Parathyroid adenoma (tissue), 2 donors: Measurements from ENCODE around the gene DYRK3.
"Not testable (repeated sequence)": the region's sequence is repeated elsewhere in the genome, so short reads cannot be mapped to it uniquely, and the experiment has no call there.

ENCODE experiments used
- H2AFZ ChIP-seq: fragments of 300-600 bp; sonication (generic); one replicate; pipeline ENCODE4 v1.7.0; 2017; ENCODE audit warnings: antibody characterized with exemption, mild to moderate bottlenecking
- H3K27ac ChIP-seq: fragments of 300-600 bp; sonication (generic); one replicate; pipeline ENCODE4 v1.7.0; 2017
- H3K27me3 ChIP-seq: fragments of 300-600 bp; sonication (generic); one replicate; pipeline ENCODE4 v1.7.0; 2017; ENCODE audit warnings: low read length; ENCODE audit not compliant: control insufficient read depth, insufficient read depth
- H3K36me3 ChIP-seq: fragments of 300-600 bp; sonication (generic); one replicate; pipeline ENCODE4 v1.7.0; 2017; ENCODE audit warnings: low read length; ENCODE audit not compliant: control insufficient read depth, insufficient read depth
- H3K4me1 ChIP-seq: fragments of 300-600 bp; sonication (generic); one replicate; pipeline ENCODE4 v1.7.0; 2017; ENCODE audit warnings: control low read depth
- H3K4me2 ChIP-seq: fragments of 300-600 bp; sonication (generic); one replicate; pipeline ENCODE4 v1.7.0; 2017; ENCODE audit warnings: low read length
- H3K4me3 ChIP-seq: fragments of 300-600 bp; sonication (generic); one replicate; pipeline ENCODE4 v1.7.0; 2017; ENCODE audit warnings: low read depth, low read length
- H3K79me2 ChIP-seq: fragments of 300-600 bp; sonication (generic); one replicate; pipeline ENCODE4 v1.7.0; 2017; ENCODE audit warnings: control low read depth
- H3K9ac ChIP-seq: fragments of 300-600 bp; sonication (generic); one replicate; pipeline ENCODE4 v1.7.0; 2017; ENCODE audit warnings: mild to moderate bottlenecking
- H3K9me3 ChIP-seq: fragments of 300-600 bp; sonication (generic); one replicate; pipeline ENCODE4 v1.7.0; 2017; ENCODE audit warnings: low read length; ENCODE audit not compliant: control insufficient read depth
- TF ChIP-seq, protein P1 (sequence below): fragments of 300-600 bp; sonication (generic); IDR thresholded peaks from one replicate; pipeline ENCODE4 v1.7.0; 2017; ENCODE audit warnings: antibody characterized with exemption, mild to moderate bottlenecking
- donor health status: primary hyperparathyroidism.

The DYRK3 gene

DNA sequence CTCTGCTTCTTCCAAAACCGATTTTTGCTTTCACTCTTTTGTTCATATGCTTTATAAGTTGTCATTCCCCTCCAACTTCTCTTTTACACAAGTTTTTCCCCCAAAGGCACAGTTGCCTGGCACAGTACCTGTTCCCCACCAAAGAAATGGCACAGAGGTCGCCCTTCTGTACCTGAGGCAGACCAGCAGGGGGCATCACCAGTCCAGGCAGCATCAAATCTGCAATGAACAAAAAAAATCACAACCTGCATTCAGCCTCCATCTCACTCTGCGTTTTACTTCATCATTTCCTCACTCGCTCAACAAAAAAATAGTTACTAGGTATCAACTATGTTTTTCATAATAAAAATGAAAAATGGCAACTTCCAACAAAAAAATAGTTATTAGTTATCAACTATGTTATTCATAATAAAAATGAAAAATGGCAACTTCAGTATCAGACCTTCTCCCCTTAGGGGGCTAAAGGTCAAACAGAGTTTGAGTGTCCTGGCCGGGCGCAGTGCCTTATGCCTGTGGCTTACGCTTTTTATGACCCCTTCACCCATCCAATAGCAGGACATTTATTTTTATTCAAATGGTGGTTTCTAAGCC is 27.1 kb upstream of the DYRK3 start:
- TF ChIP-seq, protein P1, sequence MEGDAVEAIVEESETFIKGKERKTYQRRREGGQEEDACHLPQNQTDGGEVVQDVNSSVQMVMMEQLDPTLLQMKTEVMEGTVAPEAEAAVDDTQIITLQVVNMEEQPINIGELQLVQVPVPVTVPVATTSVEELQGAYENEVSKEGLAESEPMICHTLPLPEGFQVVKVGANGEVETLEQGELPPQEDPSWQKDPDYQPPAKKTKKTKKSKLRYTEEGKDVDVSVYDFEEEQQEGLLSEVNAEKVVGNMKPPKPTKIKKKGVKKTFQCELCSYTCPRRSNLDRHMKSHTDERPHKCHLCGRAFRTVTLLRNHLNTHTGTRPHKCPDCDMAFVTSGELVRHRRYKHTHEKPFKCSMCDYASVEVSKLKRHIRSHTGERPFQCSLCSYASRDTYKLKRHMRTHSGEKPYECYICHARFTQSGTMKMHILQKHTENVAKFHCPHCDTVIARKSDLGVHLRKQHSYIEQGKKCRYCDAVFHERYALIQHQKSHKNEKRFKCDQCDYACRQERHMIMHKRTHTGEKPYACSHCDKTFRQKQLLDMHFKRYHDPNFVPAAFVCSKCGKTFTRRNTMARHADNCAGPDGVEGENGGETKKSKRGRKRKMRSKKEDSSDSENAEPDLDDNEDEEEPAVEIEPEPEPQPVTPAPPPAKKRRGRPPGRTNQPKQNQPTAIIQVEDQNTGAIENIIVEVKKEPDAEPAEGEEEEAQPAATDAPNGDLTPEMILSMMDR = no peak
- Histone ChIP-seq H3K9ac (no peak overlapping the region), H3K4me3 (no peak overlapping the region), H3K79me2 (no peaks in the 10 kb centered on the region), H3K36me3 (no peaks in the 10 kb centered on the region), H3K27me3 (no peaks in the 10 kb centered on the region), H2AFZ (no peak overlapping the region), H3K4me1 (no peaks in the 10 kb centered on the region), H3K27ac (no peak overlapping the region), H3K4me2 (no peak overlapping the region), H3K9me3 (no peaks in the 10 kb centered on the region)

DNA sequence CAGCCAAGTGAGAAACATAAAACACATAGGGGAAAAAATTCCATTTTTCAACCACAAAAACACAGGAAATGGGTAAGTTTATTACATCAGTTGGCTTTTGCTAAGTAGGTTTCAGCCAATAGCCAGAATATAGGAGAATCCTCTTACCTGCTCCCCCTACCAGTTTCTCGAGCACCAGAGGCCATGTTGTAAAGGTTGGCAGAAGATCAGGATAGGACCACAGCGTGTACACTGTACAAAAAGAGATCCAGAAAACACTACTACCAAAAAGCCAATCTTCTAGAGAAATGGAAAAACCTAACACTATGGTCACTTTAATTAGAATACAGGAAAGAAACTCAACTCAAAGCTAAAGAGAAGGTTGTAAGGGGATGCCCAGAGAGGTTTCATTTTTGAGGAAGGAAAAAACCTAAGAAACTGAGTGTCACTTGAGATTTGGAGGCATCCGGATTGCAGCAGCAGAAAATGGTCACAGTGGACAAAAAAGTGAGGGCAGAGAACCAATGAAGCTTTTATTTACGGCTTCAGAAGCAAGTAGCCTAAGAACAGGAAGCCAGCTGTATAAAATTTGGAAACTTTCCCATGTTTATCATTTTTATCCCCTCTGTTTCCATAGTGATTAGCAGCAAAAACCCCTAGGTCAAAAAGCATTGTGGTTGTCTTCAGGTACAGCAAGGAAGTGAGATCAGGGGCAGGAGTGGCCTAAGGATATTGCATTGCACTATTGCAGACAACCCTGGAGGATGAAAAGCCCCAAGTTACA is 25.9 kb upstream of the DYRK3 start:
- Histone ChIP-seq H3K4me3 (no peak overlapping the region), H3K27ac (no peak overlapping the region), H3K9ac (no peak overlapping the region), H3K4me1 (no peaks in the 10 kb centered on the region), H3K36me3 (no peaks in the 10 kb centered on the region), H3K9me3 (no peaks in the 10 kb centered on the region), H3K4me2 (no peak overlapping the region), H3K79me2 (no peaks in the 10 kb centered on the region), H2AFZ (no peak overlapping the region), H3K27me3 (no peaks in the 10 kb centered on the region)
- TF ChIP-seq, protein P1 = no peak

DNA sequence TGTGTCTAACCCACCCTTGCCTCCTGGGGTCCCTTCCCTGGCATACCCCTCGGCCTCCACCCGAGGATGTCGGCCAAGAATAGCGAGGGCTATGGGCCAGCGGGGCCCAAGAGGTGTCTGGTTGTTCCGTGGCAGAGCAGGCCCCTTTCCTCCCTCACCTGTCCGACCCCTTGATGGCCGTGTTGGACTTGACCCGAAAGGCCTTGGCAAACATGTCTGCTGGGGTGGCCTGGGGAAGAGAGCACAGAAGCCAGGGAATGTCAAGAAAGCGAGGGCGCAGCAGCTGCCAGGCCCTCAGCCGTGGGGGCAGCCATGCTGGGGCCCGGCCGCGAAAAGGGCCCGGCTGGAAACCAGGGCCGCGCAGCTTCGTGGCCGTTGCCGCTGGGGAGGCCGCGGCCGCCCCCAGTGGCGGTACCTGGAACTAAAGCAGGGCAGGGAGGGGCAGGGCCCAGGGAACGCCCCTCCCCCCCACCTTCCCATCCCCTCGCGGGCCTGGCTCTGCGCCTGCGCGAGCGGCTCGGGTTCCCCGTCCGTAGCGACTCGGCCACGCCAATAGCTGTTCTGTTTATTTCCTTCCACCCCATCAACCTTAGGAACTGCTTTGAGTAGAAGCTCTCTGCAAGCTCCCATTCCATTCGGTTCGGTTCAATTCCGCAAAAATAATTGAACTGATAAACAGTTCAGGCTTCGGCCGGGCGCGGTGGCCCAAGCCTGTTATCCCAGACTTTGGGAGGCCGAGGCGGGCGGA is 23.0 kb upstream of the DYRK3 start, which contains the start of gene EIF2D:
Gene EIF2D, minus strand, starts transcription at position 337 of the 748 bp plus-strand sequence. Its CDS starts 123 bp downstream, at position 214.
- H3K4me2 ChIP-seq = peak within 1 kb of the TSS; percentile 93
- no peaks in the 10 kb centered on the region for H3K79me2 ChIP-seq
- H3K4me1 ChIP-seq = no peaks in the 10 kb centered on the region
- TF ChIP-seq, protein P1 = peak; percentile 91
- peak within 1 kb of the TSS; percentile 73 for H3K9ac ChIP-seq
- H3K27ac ChIP-seq = peak within 1 kb of the TSS; percentile 82
- peak within 1 kb of the TSS; percentile 93 for H3K4me3 ChIP-seq
- no peaks in the 10 kb centered on the region for H3K27me3 ChIP-seq
- H3K9me3 ChIP-seq = no peaks in the 10 kb centered on the region
- peak within 1 kb of the TSS; percentile 93 for H2AFZ ChIP-seq
- no peaks in the 10 kb centered on the region for H3K36me3 ChIP-seq

DNA sequence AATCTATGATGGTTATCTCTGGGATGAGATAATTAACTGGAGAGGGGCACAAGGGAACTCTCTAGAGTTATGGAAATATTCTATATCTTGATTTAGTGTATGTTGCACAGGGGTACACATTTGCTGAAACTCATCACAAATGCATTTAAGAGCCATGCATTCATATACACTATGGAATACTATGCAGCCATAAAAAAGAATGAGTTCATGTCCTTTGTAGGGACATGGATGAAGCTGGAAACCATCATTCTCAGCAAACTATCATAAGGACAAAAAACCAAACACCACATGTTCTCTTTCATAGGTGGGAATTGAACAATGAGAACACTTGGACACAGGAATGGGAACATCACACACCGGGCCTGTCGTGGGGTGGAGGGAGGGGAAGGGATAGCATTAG is 8.9 kb upstream of the DYRK3 start:
- not testable (repeated sequence) for H3K27ac ChIP-seq, H3K79me2 ChIP-seq, H3K36me3 ChIP-seq, H3K27me3 ChIP-seq, H3K4me3 ChIP-seq, H3K4me1 ChIP-seq, H3K9ac ChIP-seq, H3K4me2 ChIP-seq, H3K9me3 ChIP-seq, H2AFZ ChIP-seq

DNA sequence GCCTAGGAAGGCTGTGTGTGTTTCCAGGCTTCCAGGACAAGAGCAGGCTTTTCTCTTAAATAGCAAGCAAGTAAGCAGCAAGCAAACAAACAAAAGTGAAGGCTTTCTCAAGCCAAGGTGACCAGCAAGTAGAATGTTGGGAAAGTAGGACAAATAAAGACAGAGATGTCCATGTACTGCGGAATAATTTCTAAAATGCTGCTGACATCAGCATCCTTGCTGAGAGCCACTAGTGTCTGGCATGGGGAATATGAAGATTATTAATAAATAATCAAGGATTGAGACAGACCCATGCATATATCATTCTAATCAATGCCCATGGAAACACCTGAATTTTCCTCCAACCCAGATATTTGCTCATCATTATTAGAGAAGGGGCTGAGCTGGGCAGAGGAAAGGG is 6.4 kb upstream of the DYRK3 start:
- H2AFZ ChIP-seq = no peak overlapping the region
- TF ChIP-seq, protein P1 = no peak
- H3K4me1 ChIP-seq = no peaks in the 10 kb centered on the region
- H3K9me3 ChIP-seq = no peaks in the 10 kb centered on the region
- no peak overlapping the region for H3K9ac ChIP-seq
- no peak overlapping the region for H3K4me2 ChIP-seq
- H3K79me2 ChIP-seq = no peaks in the 10 kb centered on the region
- no peaks in the 10 kb centered on the region for H3K36me3 ChIP-seq
- H3K4me3 ChIP-seq = no peak overlapping the region
- H3K27me3 ChIP-seq = no peaks in the 10 kb centered on the region
- no peak overlapping the region for H3K27ac ChIP-seq
